Testis (tissue), 5 donors: ENCODE data around the gene MTARC1. TPM values are rescaled to one million over a fixed set of nuclear protein-coding genes. Genes with fewer than 3 reads are reported as not detected.

Experiments
- DNase-seq: peaks from one replicate; pipeline ENCODE4 v3.0.0-alpha.2; 2019
- H3K27ac ChIP-seq, 2 donors: fragments of 200-600 bp; sonication (generic); one replicate each; pipeline ENCODE4 v1.5.1; 2019
- H3K27me3 ChIP-seq: fragments of 200-600 bp; sonication (generic); one replicate; pipeline ENCODE4 v1.5.1; 2019
- H3K36me3 ChIP-seq: fragments of 200-600 bp; sonication (generic); one replicate; pipeline ENCODE4 v1.5.1; 2017; ENCODE audit warnings: low read depth; ENCODE audit errors: missing control alignments
- H3K4me1 ChIP-seq: fragments of 200-600 bp; sonication (generic); one replicate; pipeline ENCODE4 v1.5.1; 2019
- H3K4me3 ChIP-seq, 2 donors: fragments of 200-600 bp; sonication (generic); one replicate each; pipeline ENCODE4 v1.5.1; 2017 to 2019
- H3K9me3 ChIP-seq: fragments of 200-600 bp; sonication (generic); one replicate; pipeline ENCODE4 v1.5.1; 2017
- POLR2A ChIP-seq: fragments of 450-650 bp; IDR thresholded peaks from one replicate; pipeline ENCODE4 v1.6.1; 2017; ENCODE audit warnings: antibody characterized with exemption, mild to moderate bottlenecking, moderate library complexity
- WGBS, 2 donors: methylation state at CpG; one replicate each; pipeline ENCODE4 v1.1.5; 2018; 5-methylcytosine and 5-hydroxymethylcytosine counted together
- intact Hi-C: fragments of 100-400 bp; cut with DNase I; formaldehyde crosslinking; loops from one replicate; pipeline ENCODE4 v1.15.1; 2023; ENCODE audit warnings: low total_unique reads
- long read RNA-seq, 2 donors: transcript quantifications; one replicate each; lab custom pipeline, GENCODE V29; 2026
- polyA plus RNA-seq: library from polyadenylated mRNA; stranded (reverse); fragments of 350-450 nt; fragmentation: Illumina TruSeq; extraction: RNeasy Lipid Tissue Mini Kit (QIAGEN cat#74804); gene quantifications from one replicate; pipeline ENCODE4 v1.2.3, GENCODE V29; 2014; ENCODE audit warnings: low read depth, low replicate concordance; ENCODE audit not compliant: insufficient read depth
- total RNA-seq, 2 donors: library from RNA; depleted of rRNA; stranded (reverse); fragments of >200 nt; gene quantifications; one replicate each; pipeline ENCODE4 v1.2.3, GENCODE V29; 2016
- TF ChIP-seq, protein P1 (sequence below), 3 experiments: fragments of 450-650 bp in 2 of 3; fragments of 200-600 bp in 1 of 3; sonication (generic) in 1 of 3; IDR thresholded peaks; one replicate each; pipeline ENCODE4 v1.5.1; 2016 to 2019; ENCODE audit warnings: antibody characterized with exemption in 3 of 3, mild to moderate bottlenecking in 2 of 3, moderate library complexity in 1 of 3

MTARC1 gene
- total RNA-seq (1 to 10 TPM in 1 of 2 donors, under 1 TPM in 1; 0.93 to 1.1 TPM), polyA plus RNA-seq (2.3 TPM)
- long read RNA-seq, donor 1, full-length matches to known transcripts = 1 of 1 reads
- long read RNA-seq, donor 1, partial matches to known transcripts = 0 of 1 reads
- long read RNA-seq, donor 1, other reads (novel, unspliced or antisense) = 0 of 1 reads
- long read RNA-seq, donor 2 = 0 reads

DNA sequence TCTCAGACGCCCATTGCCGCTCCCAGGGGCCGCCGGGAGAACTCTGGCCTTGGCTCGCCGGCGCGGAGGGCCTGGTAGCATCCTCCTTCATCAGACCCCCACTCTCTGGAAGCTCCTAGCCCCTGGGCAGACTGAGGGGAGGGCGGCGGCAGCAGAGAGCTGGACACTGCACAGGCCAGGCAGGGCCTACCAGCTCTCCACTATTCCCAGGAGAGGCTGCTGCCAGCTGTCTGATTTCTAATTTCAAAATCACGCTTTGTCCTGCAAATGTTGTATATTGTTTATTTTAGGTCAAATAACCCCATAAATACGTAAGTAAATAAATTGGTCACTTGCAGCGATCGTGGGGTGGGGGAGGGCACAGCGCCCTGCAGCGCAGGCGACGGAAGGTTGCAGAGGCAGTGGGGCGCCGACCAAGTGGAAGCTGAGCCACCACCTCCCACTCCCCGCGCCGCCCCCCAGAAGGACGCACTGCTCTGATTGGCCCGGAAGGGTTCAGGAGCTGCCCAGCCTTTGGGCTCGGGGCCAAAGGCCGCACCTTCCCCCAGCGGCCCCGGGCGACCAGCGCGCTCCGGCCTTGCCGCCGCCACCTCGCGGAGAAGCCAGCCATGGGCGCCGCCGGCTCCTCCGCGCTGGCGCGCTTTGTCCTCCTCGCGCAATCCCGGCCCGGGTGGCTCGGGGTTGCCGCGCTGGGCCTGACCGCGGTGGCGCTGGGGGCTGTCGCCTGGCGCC, at the start of gene MTARC1:
Gene MTARC1, plus strand, starts transcription at position 577 of the 732 bp plus-strand sequence. Its CDS starts 32 bp downstream, at position 609.
- Histone ChIP-seq H3K9me3 (no peaks in the 10 kb centered on the region), H3K4me1 (peaks cover 8% of the 10 kb centered on the region), H3K27ac (no peak within 1 kb of the TSS), H3K27me3 (no peaks in the 10 kb centered on the region), H3K4me3 (peak within 1 kb of the TSS; percentile 57), H3K36me3 (no peaks in the 10 kb centered on the region)
- peak; percentile 62 for DNase-seq
- whole genome bisulfite sequencing, 2 donors = 0 to 1% methylated on average over 28 to 48 of the region's 56 CpGs
- no peak for TF ChIP-seq POLR2A
- TF ChIP-seq, protein P1, sequence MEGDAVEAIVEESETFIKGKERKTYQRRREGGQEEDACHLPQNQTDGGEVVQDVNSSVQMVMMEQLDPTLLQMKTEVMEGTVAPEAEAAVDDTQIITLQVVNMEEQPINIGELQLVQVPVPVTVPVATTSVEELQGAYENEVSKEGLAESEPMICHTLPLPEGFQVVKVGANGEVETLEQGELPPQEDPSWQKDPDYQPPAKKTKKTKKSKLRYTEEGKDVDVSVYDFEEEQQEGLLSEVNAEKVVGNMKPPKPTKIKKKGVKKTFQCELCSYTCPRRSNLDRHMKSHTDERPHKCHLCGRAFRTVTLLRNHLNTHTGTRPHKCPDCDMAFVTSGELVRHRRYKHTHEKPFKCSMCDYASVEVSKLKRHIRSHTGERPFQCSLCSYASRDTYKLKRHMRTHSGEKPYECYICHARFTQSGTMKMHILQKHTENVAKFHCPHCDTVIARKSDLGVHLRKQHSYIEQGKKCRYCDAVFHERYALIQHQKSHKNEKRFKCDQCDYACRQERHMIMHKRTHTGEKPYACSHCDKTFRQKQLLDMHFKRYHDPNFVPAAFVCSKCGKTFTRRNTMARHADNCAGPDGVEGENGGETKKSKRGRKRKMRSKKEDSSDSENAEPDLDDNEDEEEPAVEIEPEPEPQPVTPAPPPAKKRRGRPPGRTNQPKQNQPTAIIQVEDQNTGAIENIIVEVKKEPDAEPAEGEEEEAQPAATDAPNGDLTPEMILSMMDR (IDR thresholded peaks at IDR 0.05) = peak in 1 of 3 experiments; percentile 9
- intact Hi-C loops = no loop called here

DNA sequence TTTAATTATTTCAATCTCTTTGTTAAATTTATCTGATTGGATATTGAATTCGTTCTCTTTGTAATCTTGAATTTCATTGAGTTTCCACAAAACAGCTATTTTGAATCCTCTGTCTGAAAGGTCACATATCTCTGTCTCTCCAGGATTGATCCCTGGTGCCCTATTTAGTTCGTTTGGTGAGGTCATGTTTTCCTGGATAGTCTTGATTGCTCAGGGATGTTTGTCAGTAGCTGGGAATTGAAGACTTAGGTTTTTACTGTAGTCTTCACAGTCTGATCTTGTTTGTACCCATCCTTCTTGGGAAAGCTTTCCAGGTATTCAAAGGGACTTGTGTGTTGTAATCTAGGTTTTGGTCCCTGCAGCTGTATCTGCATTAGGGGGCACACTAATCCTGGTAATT, 45.4 kb upstream of the MTARC1 start:
- TF ChIP-seq, protein P1 (IDR thresholded peaks at IDR 0.05) = no peak
- no peak for TF ChIP-seq POLR2A
- Histone ChIP-seq H3K9me3 (no peaks in the 10 kb centered on the region), H3K4me3 (no peak overlapping the region), H3K36me3 (no peaks in the 10 kb centered on the region), H3K27ac (no peak overlapping the region), H3K4me1 (no peaks in the 10 kb centered on the region), H3K27me3 (no peaks in the 10 kb centered on the region)
- WGBS, 2 donors = 79% methylated on average over 2 of the region's 2 CpGs
- intact Hi-C loops = no loop called here
- DNase-seq = no peak

DNA sequence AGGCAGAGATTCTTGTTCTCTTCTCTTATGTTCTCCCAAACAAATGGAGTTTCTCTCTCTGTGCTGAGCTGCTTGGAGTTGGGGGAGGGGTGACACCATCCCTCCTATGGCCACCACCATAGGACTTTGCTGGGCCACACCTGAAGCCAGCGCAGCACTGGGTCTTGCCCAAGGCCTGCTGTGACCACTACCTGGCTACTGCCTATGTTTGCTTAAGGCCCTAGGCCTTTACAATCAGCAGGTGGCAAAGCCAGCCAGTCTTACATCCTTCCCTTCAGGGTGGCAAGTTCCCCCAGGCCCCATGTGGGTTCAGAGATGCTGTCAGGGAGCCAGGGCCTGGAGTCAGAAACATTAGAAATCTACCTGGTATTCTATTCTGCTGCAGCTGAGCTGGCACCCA, 44.9 kb upstream of the MTARC1 start:
- WGBS, 2 donors = 86 to 92% methylated on average over 1 of the region's 1 CpG
- Histone ChIP-seq H3K27ac (no peak overlapping the region), H3K36me3 (no peaks in the 10 kb centered on the region), H3K27me3 (no peaks in the 10 kb centered on the region), H3K9me3 (no peaks in the 10 kb centered on the region), H3K4me1 (no peaks in the 10 kb centered on the region), H3K4me3 (no peak overlapping the region)
- DNase-seq = no peak
- TF ChIP-seq, protein P1 (IDR thresholded peaks at IDR 0.05) = no peak
- TF ChIP-seq POLR2A = no peak
- intact Hi-C loops = no loop called here

DNA sequence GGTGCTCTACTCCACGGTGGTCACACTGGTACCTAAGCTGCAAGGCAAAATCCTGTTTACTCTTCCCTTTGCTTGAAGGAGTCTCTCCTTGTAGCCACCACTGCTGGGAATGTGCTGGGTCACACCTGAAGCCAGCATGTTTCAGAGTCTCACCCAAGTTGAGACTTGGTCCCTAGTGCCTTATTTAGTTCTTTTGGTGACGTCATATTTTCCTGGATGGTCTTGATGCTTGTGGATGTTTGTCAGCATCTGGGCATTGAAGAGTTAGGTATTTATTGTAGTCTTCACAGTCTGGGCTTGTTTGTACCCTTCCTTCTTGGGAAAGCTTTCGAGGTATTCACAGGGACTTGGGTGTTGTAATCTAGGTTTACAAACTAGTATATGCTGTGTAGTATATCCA, 44.2 kb upstream of the MTARC1 start:
- intact Hi-C loops = no loop called here
- TF ChIP-seq POLR2A = no peak
- TF ChIP-seq, protein P1 (IDR thresholded peaks at IDR 0.05) = no peak
- DNase-seq = no peak

More for the DNA sequence above, 44.2 kb upstream of the MTARC1 start:
- H3K27me3 ChIP-seq = no peaks in the 10 kb centered on the region
- H3K9me3 ChIP-seq = no peaks in the 10 kb centered on the region
- WGBS, 2 donors = 86 to 95% methylated on average over 3 of the region's 3 CpGs
- H3K4me1 ChIP-seq = peaks cover 5% of the 10 kb centered on the region
- no peak overlapping the region for H3K4me3 ChIP-seq
- H3K27ac ChIP-seq = no peak overlapping the region
- H3K36me3 ChIP-seq = no peaks in the 10 kb centered on the region
